Type B pancreatic cell (in vitro differentiated cells): ENCODE results near the gene CDK6. TPM values are rescaled to one million over a fixed set of nuclear protein-coding genes. Genes with fewer than 3 reads are reported as not detected.
"Not testable (repeated sequence)": the region's sequence is repeated elsewhere in the genome, so short reads cannot be mapped to it uniquely, and the experiment has no call there.

ENCODE experiments used
- DNase-seq: peaks from one replicate; pipeline ENCODE4 v3.0.0; 2021; ENCODE audit warnings: mixed read lengths; ENCODE audit not compliant: unreplicated experiment; ENCODE audit errors: extremely low spot score
- H3K27ac Mint-ChIP-seq: 2 replicates; pipeline ENCODE4 v1.8.0; 2021; ENCODE audit warnings: mild to moderate bottlenecking, mixed read lengths
- H3K27me3 Mint-ChIP-seq: 2 replicates; pipeline ENCODE4 v1.8.0; 2021; ENCODE audit warnings: mixed read lengths
- H3K36me3 Mint-ChIP-seq: 2 replicates; pipeline ENCODE4 v1.8.0; 2021; ENCODE audit warnings: mixed read lengths
- H3K4me1 Mint-ChIP-seq: one replicate; pipeline ENCODE4 v1.8.0; 2021; ENCODE audit warnings: mixed read lengths; ENCODE audit not compliant: unreplicated experiment
- H3K4me3 Mint-ChIP-seq: 2 replicates; pipeline ENCODE4 v1.8.0; 2021; ENCODE audit warnings: mild to moderate bottlenecking, mixed read lengths
- H3K9me3 Mint-ChIP-seq: 2 replicates; pipeline ENCODE4 v1.8.0; 2021; ENCODE audit warnings: mixed read lengths
- CTCF ChIP-seq: fragments of 200-600 bp; sonication (generic); conservative IDR thresholded peaks from 2 replicates; pipeline ENCODE4 v1.5.0; 2021; ENCODE audit warnings: antibody characterized with exemption, mild to moderate bottlenecking
- total RNA-seq: library from RNA; stranded (reverse); gene quantifications from 2 replicates; pipeline ENCODE4 v1.2.1, GENCODE V29; 2021; ENCODE audit warnings: low replicate concordance

The CDK6 gene
- total RNA-seq, 1 donor from 2014 or later, result 68.5 TPM

DNA sequence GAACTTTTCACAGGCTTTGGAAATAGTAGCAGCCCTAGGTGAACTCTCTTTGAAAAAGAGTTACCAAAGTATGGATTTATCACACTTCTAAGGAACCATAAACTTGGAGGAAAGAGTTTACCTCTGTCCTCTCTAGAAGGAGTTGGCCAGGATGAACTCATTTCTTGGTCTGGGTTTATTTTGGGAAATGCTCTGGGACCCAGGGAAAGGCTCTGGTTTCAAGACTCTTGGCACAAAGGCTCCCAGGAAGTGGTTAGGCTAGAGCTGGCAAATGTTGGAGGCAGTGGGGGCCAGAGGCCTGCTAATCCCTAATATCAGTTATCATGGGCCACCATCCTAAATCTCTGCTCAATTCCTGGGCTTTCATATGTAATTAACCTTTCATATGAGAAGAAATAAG, 36.3 kb upstream of the CDK6 start:
- no peak for DNase-seq
- TF ChIP-seq CTCF, result no peak
- Mint-ChIP-seq H3K27me3 (no peaks in the 10 kb centered on the region), H3K4me3 (no peak overlapping the region), H3K9me3 (peaks cover 12% of the 10 kb centered on the region), H3K27ac (no peak overlapping the region), H3K36me3 (no peaks in the 10 kb centered on the region), H3K4me1 (peaks cover 15% of the 10 kb centered on the region)

DNA sequence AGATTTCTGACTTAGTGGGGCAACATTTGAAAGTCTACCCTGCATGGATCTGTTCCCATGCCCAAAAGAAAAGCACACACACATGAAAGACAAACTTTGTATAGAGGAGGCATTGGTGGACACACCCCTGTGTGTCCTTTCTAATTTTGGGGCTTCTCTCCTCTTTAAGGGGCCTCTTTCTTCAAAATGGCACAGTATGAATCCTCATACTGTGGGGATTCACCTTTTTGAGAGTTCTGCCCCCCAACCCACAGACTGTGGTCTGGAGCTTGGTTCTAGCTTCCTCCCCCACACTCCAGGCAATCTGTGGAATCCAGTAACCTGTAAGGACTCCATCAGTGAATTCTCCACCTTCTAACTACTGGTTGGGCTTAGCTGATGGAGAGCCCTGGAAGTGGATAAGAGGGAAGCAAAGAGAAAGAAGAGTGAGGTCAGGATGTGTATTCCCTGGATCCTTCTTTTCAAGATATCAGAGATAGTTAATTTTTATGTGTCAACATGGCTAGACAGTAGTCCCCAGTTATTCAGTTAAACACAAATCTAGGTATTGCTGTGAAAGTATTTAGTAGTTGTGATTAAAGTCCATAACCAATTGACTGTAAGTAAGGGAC, 32.4 kb upstream of the CDK6 start:
- DNase-seq, result no peak
- H3K36me3 Mint-ChIP-seq, result no peaks in the 10 kb centered on the region
- H3K4me1 Mint-ChIP-seq, result peaks cover 8% of the 10 kb centered on the region
- H3K27me3 Mint-ChIP-seq, result no peaks in the 10 kb centered on the region
- no peak overlapping the region for H3K27ac Mint-ChIP-seq
- H3K4me3 Mint-ChIP-seq, result no peak overlapping the region
- peaks cover 12% of the 10 kb centered on the region for H3K9me3 Mint-ChIP-seq
- TF ChIP-seq CTCF, result no peak

DNA sequence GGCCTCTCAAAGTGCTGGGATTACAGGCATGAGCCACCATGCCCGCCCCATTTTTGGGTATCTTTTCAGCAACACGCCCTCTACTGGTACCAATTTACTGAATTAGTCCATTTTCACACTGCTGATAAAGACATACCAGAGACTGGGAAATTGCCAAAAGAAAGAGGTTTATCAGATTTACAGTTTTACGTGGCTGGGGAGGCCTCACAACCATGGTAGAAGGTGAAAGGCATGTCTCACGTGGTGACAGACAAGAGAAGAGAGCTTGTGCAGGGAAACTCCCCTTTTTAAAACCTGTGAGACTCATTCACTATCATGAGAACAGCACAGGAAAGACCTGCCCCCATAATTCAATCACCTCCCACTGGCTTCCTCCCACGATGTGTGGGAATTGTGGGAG, 27.8 kb upstream of the CDK6 start:
- not testable (repeated sequence) for DNase-seq, H3K27me3 Mint-ChIP-seq, H3K36me3 Mint-ChIP-seq, H3K4me3 Mint-ChIP-seq, H3K9me3 Mint-ChIP-seq, H3K27ac Mint-ChIP-seq, H3K4me1 Mint-ChIP-seq
- TF ChIP-seq CTCF, result peak; percentile 54

DNA sequence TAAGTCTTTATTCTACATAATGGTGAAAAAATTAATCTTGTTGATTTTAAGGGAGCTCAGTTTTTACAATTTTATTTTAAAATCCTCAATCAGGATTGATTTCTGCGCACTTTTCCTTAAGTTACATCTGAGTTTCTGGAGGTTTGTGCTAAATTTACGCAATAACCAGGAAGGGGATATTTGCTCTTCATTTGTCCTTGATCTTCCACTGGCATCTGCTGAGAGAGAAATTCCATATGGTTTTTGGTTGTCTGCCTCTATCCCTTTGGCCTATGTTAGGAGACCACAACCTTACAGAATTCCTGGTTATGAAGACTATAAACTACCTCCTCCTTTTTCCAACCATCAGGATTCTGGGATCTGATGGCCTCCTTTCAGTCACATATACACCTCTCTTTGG, 20.1 kb upstream of the CDK6 start:
- TF ChIP-seq CTCF, result no peak

GRCh38 chr7:92854501-92855238, 18.3 kb upstream of the CDK6 start:
- DNase-seq, result no peak
- H3K4me1 Mint-ChIP-seq, result peaks cover 9% of the 10 kb centered on the region
- no peak for TF ChIP-seq CTCF
- H3K4me3 Mint-ChIP-seq, result no peak overlapping the region
- no peaks in the 10 kb centered on the region for H3K36me3 Mint-ChIP-seq
- no peak overlapping the region for H3K27ac Mint-ChIP-seq
- no peaks in the 10 kb centered on the region for H3K9me3 Mint-ChIP-seq
- H3K27me3 Mint-ChIP-seq, result no peaks in the 10 kb centered on the region

More for the DNA sequence above, 20.1 kb upstream of the CDK6 start:
- Mint-ChIP-seq H3K27ac (no peak overlapping the region), H3K27me3 (no peaks in the 10 kb centered on the region), H3K4me3 (no peak overlapping the region), H3K36me3 (no peaks in the 10 kb centered on the region), H3K4me1 (peaks cover 9% of the 10 kb centered on the region), H3K9me3 (no peaks in the 10 kb centered on the region)
- no peak for DNase-seq
